ENCODE data around the gene NR4A1. TPM values are rescaled to one million over a fixed set of nuclear protein-coding genes. Genes with fewer than 3 reads are reported as not detected.

Gene NR4A1
- polyA plus RNA-seq, 1 donor from 2014 or later = 3.4 TPM

DNA sequence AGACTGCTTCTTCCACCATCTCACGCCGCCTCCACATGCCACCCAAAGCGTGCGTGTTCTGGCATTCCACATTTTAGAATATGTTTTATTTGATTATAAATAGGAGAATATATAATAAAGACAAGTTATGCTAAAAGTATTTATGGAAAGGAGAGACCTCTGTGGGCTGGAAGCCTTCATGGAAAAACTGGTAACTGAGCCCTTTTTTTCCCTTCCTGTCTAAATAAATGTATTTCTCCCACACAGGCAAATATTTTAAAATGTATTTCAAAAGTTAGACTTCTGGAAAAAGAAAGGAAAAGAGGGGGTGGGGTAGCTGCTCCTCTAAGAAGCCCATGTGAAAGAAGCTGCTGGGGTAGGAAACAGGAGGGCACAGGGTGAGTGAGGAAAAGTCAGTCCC is 16.1 kb upstream of the NR4A1 start:
- Histone ChIP-seq H3K4me3 (ENCODE audit: low read length) (no peak overlapping the region), H4K20me1 (ENCODE audit: insufficient read depth) (no peaks in the 10 kb centered on the region), H3K9me3 (ENCODE audit: low read length) (no peaks in the 10 kb centered on the region), H3K9me2 (ENCODE audit: insufficient read depth, low read length) (no peaks in the 10 kb centered on the region), H3K27ac (ENCODE audit: low read length) (no peak overlapping the region), H3K9ac (ENCODE audit: low read length) (no peak overlapping the region), H3F3A (ENCODE audit: insufficient read depth, low read length, poor library complexity, severe bottlenecking) (no peaks in the 10 kb centered on the region), H3K36me3 (ENCODE audit: insufficient read depth, low read length) (no peaks in the 10 kb centered on the region), H2AFZ (ENCODE audit: low read depth, low read length) (no peak overlapping the region), H3K79me2 (replicated peaks; ENCODE audit: insufficient read depth, low read length) (no peaks in the 10 kb centered on the region), H3K4me2 (ENCODE audit: low read length) (no peak overlapping the region), H3K27me3 (ENCODE audit: insufficient read depth, low read depth, low read length) (no peaks in the 10 kb centered on the region)
- no peak for TF ChIP-seq POLR2AphosphoS5 (IDR thresholded peaks at IDR 0.05)
- TF ChIP-seq EZH2 (IDR thresholded peaks at IDR 0.05; ENCODE audit: borderline replicate concordance, insufficient read depth, low read length, poor library complexity, severe bottlenecking) = no peak
- no peak for TF ChIP-seq TAF1 (IDR thresholded peaks at IDR 0.05; ENCODE audit: low read depth)
- no peak for TF ChIP-seq RAD21 (conservative IDR thresholded peaks at IDR 0.05)
- no peak for TF ChIP-seq EP300 (conservative IDR thresholded peaks at IDR 0.05; ENCODE audit: poor library complexity, severe bottlenecking)
- TF ChIP-seq, protein P1, sequence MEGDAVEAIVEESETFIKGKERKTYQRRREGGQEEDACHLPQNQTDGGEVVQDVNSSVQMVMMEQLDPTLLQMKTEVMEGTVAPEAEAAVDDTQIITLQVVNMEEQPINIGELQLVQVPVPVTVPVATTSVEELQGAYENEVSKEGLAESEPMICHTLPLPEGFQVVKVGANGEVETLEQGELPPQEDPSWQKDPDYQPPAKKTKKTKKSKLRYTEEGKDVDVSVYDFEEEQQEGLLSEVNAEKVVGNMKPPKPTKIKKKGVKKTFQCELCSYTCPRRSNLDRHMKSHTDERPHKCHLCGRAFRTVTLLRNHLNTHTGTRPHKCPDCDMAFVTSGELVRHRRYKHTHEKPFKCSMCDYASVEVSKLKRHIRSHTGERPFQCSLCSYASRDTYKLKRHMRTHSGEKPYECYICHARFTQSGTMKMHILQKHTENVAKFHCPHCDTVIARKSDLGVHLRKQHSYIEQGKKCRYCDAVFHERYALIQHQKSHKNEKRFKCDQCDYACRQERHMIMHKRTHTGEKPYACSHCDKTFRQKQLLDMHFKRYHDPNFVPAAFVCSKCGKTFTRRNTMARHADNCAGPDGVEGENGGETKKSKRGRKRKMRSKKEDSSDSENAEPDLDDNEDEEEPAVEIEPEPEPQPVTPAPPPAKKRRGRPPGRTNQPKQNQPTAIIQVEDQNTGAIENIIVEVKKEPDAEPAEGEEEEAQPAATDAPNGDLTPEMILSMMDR (IDR thresholded peaks at IDR 0.05; ENCODE audit: poor library complexity, severe bottlenecking) = no peak
- TF ChIP-seq, protein P2, sequence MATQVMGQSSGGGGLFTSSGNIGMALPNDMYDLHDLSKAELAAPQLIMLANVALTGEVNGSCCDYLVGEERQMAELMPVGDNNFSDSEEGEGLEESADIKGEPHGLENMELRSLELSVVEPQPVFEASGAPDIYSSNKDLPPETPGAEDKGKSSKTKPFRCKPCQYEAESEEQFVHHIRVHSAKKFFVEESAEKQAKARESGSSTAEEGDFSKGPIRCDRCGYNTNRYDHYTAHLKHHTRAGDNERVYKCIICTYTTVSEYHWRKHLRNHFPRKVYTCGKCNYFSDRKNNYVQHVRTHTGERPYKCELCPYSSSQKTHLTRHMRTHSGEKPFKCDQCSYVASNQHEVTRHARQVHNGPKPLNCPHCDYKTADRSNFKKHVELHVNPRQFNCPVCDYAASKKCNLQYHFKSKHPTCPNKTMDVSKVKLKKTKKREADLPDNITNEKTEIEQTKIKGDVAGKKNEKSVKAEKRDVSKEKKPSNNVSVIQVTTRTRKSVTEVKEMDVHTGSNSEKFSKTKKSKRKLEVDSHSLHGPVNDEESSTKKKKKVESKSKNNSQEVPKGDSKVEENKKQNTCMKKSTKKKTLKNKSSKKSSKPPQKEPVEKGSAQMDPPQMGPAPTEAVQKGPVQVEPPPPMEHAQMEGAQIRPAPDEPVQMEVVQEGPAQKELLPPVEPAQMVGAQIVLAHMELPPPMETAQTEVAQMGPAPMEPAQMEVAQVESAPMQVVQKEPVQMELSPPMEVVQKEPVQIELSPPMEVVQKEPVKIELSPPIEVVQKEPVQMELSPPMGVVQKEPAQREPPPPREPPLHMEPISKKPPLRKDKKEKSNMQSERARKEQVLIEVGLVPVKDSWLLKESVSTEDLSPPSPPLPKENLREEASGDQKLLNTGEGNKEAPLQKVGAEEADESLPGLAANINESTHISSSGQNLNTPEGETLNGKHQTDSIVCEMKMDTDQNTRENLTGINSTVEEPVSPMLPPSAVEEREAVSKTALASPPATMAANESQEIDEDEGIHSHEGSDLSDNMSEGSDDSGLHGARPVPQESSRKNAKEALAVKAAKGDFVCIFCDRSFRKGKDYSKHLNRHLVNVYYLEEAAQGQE (IDR thresholded peaks at IDR 0.05; ENCODE audit: borderline replicate concordance) = no peak
- no peak for TF ChIP-seq MXI1 (conservative IDR thresholded peaks at IDR 0.05; ENCODE audit: poor library complexity, severe bottlenecking)
- TF ChIP-seq SMC3 (conservative IDR thresholded peaks at IDR 0.05; ENCODE audit: poor library complexity) = no peak

DNA sequence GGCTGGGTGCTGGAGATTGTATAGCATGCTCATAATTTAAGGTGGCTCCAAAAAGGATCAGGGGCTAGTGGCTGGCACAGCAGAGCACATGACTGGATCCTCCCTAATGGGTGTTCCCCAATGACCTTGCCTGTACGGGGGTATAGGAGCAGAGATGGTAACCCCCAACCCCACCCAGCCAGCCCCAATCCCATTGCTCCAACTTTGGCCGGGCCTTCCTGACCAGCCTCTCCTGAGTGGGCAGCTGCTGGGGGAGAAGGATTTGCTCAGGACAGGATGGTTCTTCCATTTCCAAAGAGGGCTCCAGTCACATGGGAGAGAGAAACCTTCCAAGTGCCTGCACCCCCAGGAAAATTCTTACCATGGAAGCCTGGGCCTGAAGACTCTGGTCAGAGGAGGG is 15.3 kb upstream of the NR4A1 start:
- no peak overlapping the region for H2AFZ ChIP-seq (ENCODE audit: low read depth, low read length)
- TF ChIP-seq, protein P2 (IDR thresholded peaks at IDR 0.05; ENCODE audit: borderline replicate concordance) = no peak
- no peak for TF ChIP-seq POLR2AphosphoS5 (IDR thresholded peaks at IDR 0.05)
- TF ChIP-seq EZH2 (IDR thresholded peaks at IDR 0.05; ENCODE audit: borderline replicate concordance, insufficient read depth, low read length, poor library complexity, severe bottlenecking) = no peak
- no peak for TF ChIP-seq SMC3 (conservative IDR thresholded peaks at IDR 0.05; ENCODE audit: poor library complexity)
- no peak for TF ChIP-seq EP300 (conservative IDR thresholded peaks at IDR 0.05; ENCODE audit: poor library complexity, severe bottlenecking)
- TF ChIP-seq, protein P1 (IDR thresholded peaks at IDR 0.05; ENCODE audit: poor library complexity, severe bottlenecking) = no peak
- no peak for TF ChIP-seq MXI1 (conservative IDR thresholded peaks at IDR 0.05; ENCODE audit: poor library complexity, severe bottlenecking)
- TF ChIP-seq RAD21 (conservative IDR thresholded peaks at IDR 0.05) = no peak
- TF ChIP-seq TAF1 (IDR thresholded peaks at IDR 0.05; ENCODE audit: low read depth) = no peak
- H3K27me3 ChIP-seq (ENCODE audit: insufficient read depth, low read depth, low read length) = no peaks in the 10 kb centered on the region
- no peaks in the 10 kb centered on the region for H3F3A ChIP-seq (ENCODE audit: insufficient read depth, low read length, poor library complexity, severe bottlenecking)
- no peak overlapping the region for H3K9ac ChIP-seq (ENCODE audit: low read length)
- no peaks in the 10 kb centered on the region for H4K20me1 ChIP-seq (ENCODE audit: insufficient read depth)
- no peak overlapping the region for H3K27ac ChIP-seq (ENCODE audit: low read length)
- no peaks in the 10 kb centered on the region for H3K79me2 ChIP-seq (replicated peaks; ENCODE audit: insufficient read depth, low read length)
- H3K4me2 ChIP-seq (ENCODE audit: low read length) = no peak overlapping the region
- no peaks in the 10 kb centered on the region for H3K9me2 ChIP-seq (ENCODE audit: insufficient read depth, low read length)
- no peak overlapping the region for H3K4me3 ChIP-seq (ENCODE audit: low read length)
- H3K9me3 ChIP-seq (ENCODE audit: low read length) = no peaks in the 10 kb centered on the region
- H3K36me3 ChIP-seq (ENCODE audit: insufficient read depth, low read length) = no peaks in the 10 kb centered on the region

Data from neural cell (in vitro differentiated cells).